Hepatocyte (in vitro differentiated cells): ENCODE results near the gene SMTNL1. TPM values are rescaled to one million over a fixed set of nuclear protein-coding genes. Genes with fewer than 3 reads are reported as not detected.

Experiments used
- DNase-seq: peaks from one replicate; pipeline ENCODE4 v3.0.0-alpha.2; 2016; ENCODE audit warnings: low spot score
- H2AFZ ChIP-seq: fragments of 200-600 bp; sonication (generic); 2 replicates; pipeline ENCODE4 v1.6.0; 2016; ENCODE audit warnings: antibody characterized with exemption, mild to moderate bottlenecking
- H3K27ac ChIP-seq: fragments of 200-600 bp; sonication (generic); 2 replicates; pipeline ENCODE4 v1.5.1; 2016; ENCODE audit warnings: mild to moderate bottlenecking
- H3K27me3 ChIP-seq: fragments of 200-600 bp; sonication (generic); 2 replicates; pipeline ENCODE4 v1.6.1; 2016
- H3K36me3 ChIP-seq: fragments of 200-600 bp; sonication (generic); replicated peaks from 2 replicates; pipeline ENCODE4 v1.5.1; 2016; ENCODE audit warnings: low read depth; ENCODE audit not compliant: insufficient read depth
- H3K4me1 ChIP-seq: fragments of 200-600 bp; sonication (generic); 2 replicates; pipeline ENCODE4 v1.5.1; 2016; ENCODE audit warnings: mild to moderate bottlenecking, moderate library complexity; ENCODE audit not compliant: insufficient read depth
- H3K4me2 ChIP-seq: fragments of 200-600 bp; sonication (generic); 2 replicates; pipeline ENCODE4 v1.6.0; 2016
- H3K4me3 ChIP-seq: fragments of 200-600 bp; sonication (generic); 2 replicates; pipeline ENCODE4 v1.5.1; 2016; ENCODE audit warnings: mild to moderate bottlenecking
- H3K79me2 ChIP-seq: fragments of 200-600 bp; sonication (generic); 2 replicates; pipeline ENCODE4 v1.6.0; 2017; ENCODE audit warnings: mild to moderate bottlenecking
- H3K9me2 ChIP-seq: fragments of 200-600 bp; sonication (generic); replicated peaks from 2 replicates; pipeline ENCODE4 v1.6.0; 2017; ENCODE audit warnings: mild to moderate bottlenecking; ENCODE audit not compliant: insufficient read depth
- H3K9me3 ChIP-seq: fragments of 200-600 bp; sonication (generic); 2 replicates; pipeline ENCODE4 v1.5.1; 2016; ENCODE audit warnings: low read depth, mild to moderate bottlenecking
- H4K20me1 ChIP-seq: fragments of 200-600 bp; sonication (generic); 2 replicates; pipeline ENCODE4 v1.6.0; 2016; ENCODE audit warnings: mild to moderate bottlenecking; ENCODE audit not compliant: insufficient read depth, poor library complexity, severe bottlenecking
- CTCF ChIP-seq: fragments of 200-600 bp; sonication (generic); IDR thresholded peaks from 2 replicates; pipeline ENCODE4 v1.5.1; 2016; ENCODE audit warnings: antibody characterized with exemption, mild to moderate bottlenecking; ENCODE audit not compliant: poor library complexity
- EZH2 ChIP-seq: fragments of 200-600 bp; sonication (generic); IDR thresholded peaks from 2 replicates; pipeline ENCODE4 v1.6.1; 2016; ENCODE audit warnings: antibody characterized with exemption, mild to moderate bottlenecking, borderline replicate concordance
- EZH2phosphoT487 ChIP-seq: fragments of 200-600 bp; sonication (generic); IDR thresholded peaks from one replicate; pipeline ENCODE4 v1.6.1; 2018; ENCODE audit warnings: antibody characterized with exemption, mild to moderate bottlenecking, low read depth, moderate library complexity; ENCODE audit not compliant: unreplicated experiment, severe bottlenecking
- WGBS: methylation state at CpG from one replicate; pipeline ENCODE4 v1.1.6; 2016; ENCODE audit warnings: low lambda C conversion rate; ENCODE audit errors: missing lambda C conversion rate; 5-methylcytosine and 5-hydroxymethylcytosine counted together
- polyA plus RNA-seq: library from polyadenylated mRNA; unstranded; fragments of >200 nt; fragmentation: Nextera tagmentation; extraction: Ambion mirVana; gene quantifications from 2 replicates; pipeline ENCODE4 v1.2.1, GENCODE V29; 2016
- total RNA-seq: library from RNA; depleted of rRNA; stranded (reverse); fragments of >200 nt; gene quantifications from 2 replicates; pipeline ENCODE4 v1.2.3, GENCODE V29; 2014

Gene SMTNL1
- total and polyA plus RNA-seq, 2 experiments from 2014 or later = not detected

- Histone ChIP-seq H4K20me1 (no peaks in the 10 kb centered on the region), H3K4me1 (no peaks in the 10 kb centered on the region), H3K4me3 (no peak overlapping the region), H3K4me2 (no peak overlapping the region), H3K27me3 (no peaks in the 10 kb centered on the region), H3K36me3 (no peaks in the 10 kb centered on the region), H2AFZ (no peak overlapping the region), H3K9me3 (no peaks in the 10 kb centered on the region), H3K79me2 (no peaks in the 10 kb centered on the region), H3K27ac (no peak overlapping the region), H3K9me2 (no peaks in the 10 kb centered on the region)
- DNase-seq = no peak
- WGBS = 51% methylated on average over 4 of the region's 4 CpGs
- TF ChIP-seq EZH2 (no peak), EZH2phosphoT487 (no peak), CTCF (no peak)
Measured at GRCh38 chr11:57542582-57542981, 5.2 kb downstream of the SMTNL1 start.

- Histone ChIP-seq H3K4me3 (no peak overlapping the region), H3K9me3 (no peaks in the 10 kb centered on the region), H3K9me2 (no peaks in the 10 kb centered on the region), H3K4me2 (no peak overlapping the region), H2AFZ (no peak overlapping the region), H3K27ac (no peak overlapping the region), H3K79me2 (no peaks in the 10 kb centered on the region), H3K4me1 (no peaks in the 10 kb centered on the region), H4K20me1 (no peaks in the 10 kb centered on the region), H3K27me3 (no peaks in the 10 kb centered on the region), H3K36me3 (no peaks in the 10 kb centered on the region)
- TF ChIP-seq CTCF = no peak
- no peak for TF ChIP-seq EZH2
- no peak for TF ChIP-seq EZH2phosphoT487
- WGBS = 49% methylated on average over 6 of the region's 6 CpGs
- no peak for DNase-seq
Measured at GRCh38 chr11:57543593-57543992, 6.2 kb downstream of the SMTNL1 start.

- H2AFZ ChIP-seq = no peak overlapping the region
- no peaks in the 10 kb centered on the region for H3K9me3 ChIP-seq
- no peaks in the 10 kb centered on the region for H3K79me2 ChIP-seq
- 95% methylated on average over 6 of the region's 6 CpGs for WGBS
- H3K4me3 ChIP-seq = no peak overlapping the region
- no peak overlapping the region for H3K27ac ChIP-seq
- no peak overlapping the region for H3K4me2 ChIP-seq
- DNase-seq = no peak
- H3K36me3 ChIP-seq = no peaks in the 10 kb centered on the region
- H3K27me3 ChIP-seq = no peaks in the 10 kb centered on the region
- H3K4me1 ChIP-seq = no peaks in the 10 kb centered on the region
- no peaks in the 10 kb centered on the region for H4K20me1 ChIP-seq
- H3K9me2 ChIP-seq = no peaks in the 10 kb centered on the region
- no peak for TF ChIP-seq EZH2phosphoT487
- no peak for TF ChIP-seq EZH2
- TF ChIP-seq CTCF = no peak
Measured at GRCh38 chr11:57544566-57544965, 7.2 kb downstream of the SMTNL1 start.

GRCh38 chr11:57545883-57546282 is 8.5 kb downstream of the SMTNL1 start:
- Histone ChIP-seq H3K4me3 (no peak overlapping the region), H3K27ac (no peak overlapping the region), H3K4me2 (no peak overlapping the region), H3K79me2 (no peaks in the 10 kb centered on the region), H3K9me3 (no peaks in the 10 kb centered on the region), H3K4me1 (no peaks in the 10 kb centered on the region), H3K36me3 (no peaks in the 10 kb centered on the region), H4K20me1 (no peaks in the 10 kb centered on the region), H3K9me2 (no peaks in the 10 kb centered on the region), H3K27me3 (no peaks in the 10 kb centered on the region), H2AFZ (no peak overlapping the region)
- WGBS = 98% methylated on average over 13 of the region's 13 CpGs
- TF ChIP-seq EZH2phosphoT487 (no peak), CTCF (no peak), EZH2 (no peak)
- DNase-seq = no peak
